Natural killer cell (primary cell): ENCODE results near the gene ASPM. TPM values are rescaled to one million over a fixed set of nuclear protein-coding genes. Genes with fewer than 3 reads are reported as not detected.
A peak's percentile ranks its signal among the peaks of the same experiment; 100 is the strongest.

ENCODE experiments used
- ATAC-seq, 3 donors: fragments of 150-1000 bp in 2 of 3; fragments of 200-7000 bp in 1 of 3; cut with Tn5 transposase; 1 replicate in 1 of 3; 2 replicates in 2 of 3; pipeline ENCODE4 v1.10.0; 2021; ENCODE audit warnings: mild to moderate bottlenecking in 2 of 3, moderate library complexity in 2 of 3
- DNase-seq, 2 donors: peaks; one replicate each; pipeline versions ENCODE4 v3.0.0 to v3.0.0-alpha.2; 2013 to 2021; ENCODE audit warnings: mixed read lengths in 1 of 2
- H3K27ac ChIP-seq: one replicate; pipeline ENCODE4 v1.5.1; 2013; ENCODE audit warnings: mild to moderate bottlenecking, low read length
- H3K27me3 ChIP-seq: one replicate; pipeline ENCODE4 v1.6.1; 2013; ENCODE audit warnings: low read length; ENCODE audit not compliant: control insufficient read depth, insufficient read depth
- H3K36me3 ChIP-seq: one replicate; pipeline ENCODE4 v1.6.1; 2013; ENCODE audit warnings: low read length; ENCODE audit not compliant: control insufficient read depth, insufficient read depth
- H3K4me1 ChIP-seq: one replicate; pipeline ENCODE4 v1.6.1; 2013; ENCODE audit warnings: low read length; ENCODE audit not compliant: control insufficient read depth, insufficient read depth
- H3K4me3 ChIP-seq: one replicate; pipeline ENCODE4 v1.5.1; 2013; ENCODE audit warnings: low read length
- H3K9me3 ChIP-seq: one replicate; pipeline ENCODE4 v1.6.1; 2013; ENCODE audit warnings: low read length; ENCODE audit not compliant: control insufficient read depth, insufficient read depth
- H3K27ac Mint-ChIP-seq, 2 donors: one replicate each; pipeline ENCODE4 v1.8.0; 2022; ENCODE audit warnings: mild to moderate bottlenecking in 2 of 2, mixed read lengths in 2 of 2, moderate library complexity in 1 of 2
- H3K27me3 Mint-ChIP-seq, 2 donors: one replicate each; pipeline ENCODE4 v1.8.0; 2022; ENCODE audit warnings: low read depth in 2 of 2, mixed read lengths in 2 of 2
- H3K36me3 Mint-ChIP-seq: one replicate; pipeline ENCODE4 v1.8.0; 2022; ENCODE audit warnings: mixed read lengths
- H3K4me1 Mint-ChIP-seq, 2 donors: one replicate each; pipeline ENCODE4 v1.8.0; 2022; ENCODE audit warnings: mixed read lengths in 2 of 2
- H3K4me3 Mint-ChIP-seq: one replicate; pipeline ENCODE4 v1.8.0; 2022; ENCODE audit warnings: mild to moderate bottlenecking, moderate library complexity, mixed read lengths
- H3K9me3 Mint-ChIP-seq, 2 donors: one replicate each; pipeline ENCODE4 v1.8.0; 2022; ENCODE audit warnings: mixed read lengths in 2 of 2
- CTCF ChIP-seq: fragments of 200-600 bp; IDR thresholded peaks from one replicate; pipeline ENCODE4 v1.8.0; 2022; ENCODE audit warnings: antibody characterized with exemption
- WGBS: methylation state at CpG from one replicate; pipeline ENCODE4 v1.1.7; 2013; ENCODE audit warnings: missing lambda C conversion rate; ENCODE audit not compliant: insufficient coverage; 5-methylcytosine and 5-hydroxymethylcytosine counted together
- intact Hi-C: fragments of 100-400 bp; cut with micrococcal nuclease; formaldehyde crosslinking; loops from one replicate; pipeline ENCODE4 v1.14.2; 2022
- total RNA-seq, 4 donors: library from RNA; stranded (reverse); fragments of 120-200 nt in 1 of 4; gene quantifications; one replicate each; pipeline versions ENCODE4 v1.2.3 to v1.2.4, GENCODE V29; 2013 to 2022

ASPM gene
- total RNA-seq, 3 donors from 2014 or later (not counting 1 experiment from before 2014, with no cell fraction given), result 0.73 to 1.9 (median 1.1) TPM

GRCh38 chr1:197144570-197145325, 1.7 kb downstream of the ASPM start:
- no peaks in the 10 kb centered on the region for H3K36me3 Mint-ChIP-seq
- Histone ChIP-seq H3K4me3 (no peak overlapping the region), H3K36me3 (no peaks in the 10 kb centered on the region), H3K27me3 (no peaks in the 10 kb centered on the region), H3K4me1 (peaks cover 7% of the 10 kb centered on the region), H3K27ac (no peak overlapping the region), H3K9me3 (no peaks in the 10 kb centered on the region)
- DNase-seq (peak in 1 of 2 donors; percentile 15), ATAC-seq (no peak)
- H3K27ac Mint-ChIP-seq, result no peak overlapping the region
- H3K27me3 Mint-ChIP-seq, result no peaks in the 10 kb centered on the region
- no peaks in the 10 kb centered on the region for H3K9me3 Mint-ChIP-seq
- H3K4me3 Mint-ChIP-seq, result peak overlapping the region; percentile 99
- TF ChIP-seq CTCF, result no peak
- intact Hi-C loops, result no loop called here
- H3K4me1 Mint-ChIP-seq, result peaks cover 12 to 18% of the 10 kb centered on the region in 2 donors
- 47% methylated on average over 4 of the region's 5 CpGs for WGBS

GRCh38 chr1:197143276-197143675, 3.2 kb downstream of the ASPM start:
- H3K27ac ChIP-seq, result no peak overlapping the region
- ATAC-seq (no peak), DNase-seq (no peak)
- no peaks in the 10 kb centered on the region for H3K9me3 ChIP-seq
- no peaks in the 10 kb centered on the region for H3K27me3 ChIP-seq
- H3K36me3 ChIP-seq, result no peaks in the 10 kb centered on the region
- TF ChIP-seq CTCF, result no peak
- H3K4me3 ChIP-seq, result no peak overlapping the region
- 58% methylated on average over 4 of the region's 5 CpGs for WGBS
- peaks cover 12 to 18% of the 10 kb centered on the region in 2 donors for H3K4me1 Mint-ChIP-seq
- intact Hi-C loops, result no loop called here
- no peaks in the 10 kb centered on the region for H3K36me3 Mint-ChIP-seq
- no peaks in the 10 kb centered on the region for H3K9me3 Mint-ChIP-seq
- H3K4me1 ChIP-seq, result peaks cover 7% of the 10 kb centered on the region
- peak overlapping the region; percentile 5 for H3K4me3 Mint-ChIP-seq
- H3K27me3 Mint-ChIP-seq, result no peaks in the 10 kb centered on the region
- H3K27ac Mint-ChIP-seq, result no peak overlapping the region

DNA sequence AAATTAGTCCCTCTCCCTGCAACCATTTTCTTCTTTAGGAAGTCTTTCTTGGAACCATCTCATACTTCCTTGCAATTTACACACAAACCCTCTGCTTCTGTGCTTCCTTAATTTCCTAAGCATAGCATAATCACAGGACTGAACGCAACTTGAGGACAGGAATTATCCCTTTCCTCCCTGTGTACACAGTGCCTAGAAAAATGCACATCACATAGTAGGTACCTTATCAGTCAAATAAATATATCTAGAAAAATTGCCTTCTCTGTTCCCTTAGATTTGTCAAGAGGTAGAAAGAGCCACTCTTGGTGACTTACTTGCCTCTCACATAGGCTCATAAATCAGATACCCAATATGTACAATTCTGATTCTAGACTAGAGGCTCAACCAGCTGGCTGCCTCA, 4.9 kb downstream of the ASPM start:
- Histone ChIP-seq H3K36me3 (no peaks in the 10 kb centered on the region), H3K4me3 (no peak overlapping the region), H3K27ac (no peak overlapping the region), H3K4me1 (peaks cover 3% of the 10 kb centered on the region), H3K27me3 (no peaks in the 10 kb centered on the region), H3K9me3 (no peaks in the 10 kb centered on the region)
- 93% methylated on average over 1 of the region's 1 CpG for WGBS
- intact Hi-C loops, result no loop called here
- DNase-seq (no peak), ATAC-seq (no peak)
- Mint-ChIP-seq H3K27ac (no peak overlapping the region), H3K4me3 (no peak overlapping the region), H3K4me1 (peaks cover 8 to 13% of the 10 kb centered on the region in 2 donors), H3K27me3 (no peaks in the 10 kb centered on the region), H3K36me3 (no peaks in the 10 kb centered on the region), H3K9me3 (no peaks in the 10 kb centered on the region)
- no peak for TF ChIP-seq CTCF

DNA sequence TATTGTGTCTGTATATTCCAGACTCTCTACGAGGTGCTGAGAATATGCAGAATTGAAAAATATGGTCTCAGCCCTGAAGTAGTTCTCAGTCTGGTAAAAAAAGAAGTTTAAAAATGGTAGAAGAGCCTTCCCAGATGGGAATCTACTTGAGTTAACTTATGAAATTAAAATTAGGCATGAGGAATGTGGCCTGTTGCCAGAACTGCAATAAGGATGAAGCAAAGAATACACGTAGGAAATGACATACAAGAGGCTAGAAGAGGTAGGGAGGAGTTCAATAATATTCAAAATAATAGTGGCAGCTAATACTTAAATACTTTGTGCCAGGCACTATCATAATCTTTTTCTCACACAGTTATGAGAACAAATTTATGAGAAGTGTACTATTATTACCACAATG, 6.3 kb downstream of the ASPM start:
- WGBS, result 100% methylated on average over 1 of the region's 2 CpGs
- H3K4me1 Mint-ChIP-seq, result peaks cover 0 to 5% of the 10 kb centered on the region in 2 donors
- Histone ChIP-seq H3K9me3 (no peaks in the 10 kb centered on the region), H3K36me3 (no peaks in the 10 kb centered on the region), H3K4me3 (no peak overlapping the region), H3K27ac (no peak overlapping the region), H3K27me3 (no peaks in the 10 kb centered on the region), H3K4me1 (no peaks in the 10 kb centered on the region)
- H3K4me3 Mint-ChIP-seq, result no peak overlapping the region
- TF ChIP-seq CTCF, result no peak
- no peaks in the 10 kb centered on the region for H3K27me3 Mint-ChIP-seq
- H3K36me3 Mint-ChIP-seq, result no peaks in the 10 kb centered on the region
- intact Hi-C loops, result no loop called here
- no peaks in the 10 kb centered on the region for H3K9me3 Mint-ChIP-seq
- no peak overlapping the region for H3K27ac Mint-ChIP-seq
- ATAC-seq (no peak), DNase-seq (no peak)
